CMK (cell line): ENCODE measurements around the gene ENOX2.

Source experiments
- DNase-seq: peaks from one replicate; pipeline ENCODE4 v3.0.0-alpha.2; 2010; ENCODE audit warnings: low read depth

Gene ENOX2

DNA sequence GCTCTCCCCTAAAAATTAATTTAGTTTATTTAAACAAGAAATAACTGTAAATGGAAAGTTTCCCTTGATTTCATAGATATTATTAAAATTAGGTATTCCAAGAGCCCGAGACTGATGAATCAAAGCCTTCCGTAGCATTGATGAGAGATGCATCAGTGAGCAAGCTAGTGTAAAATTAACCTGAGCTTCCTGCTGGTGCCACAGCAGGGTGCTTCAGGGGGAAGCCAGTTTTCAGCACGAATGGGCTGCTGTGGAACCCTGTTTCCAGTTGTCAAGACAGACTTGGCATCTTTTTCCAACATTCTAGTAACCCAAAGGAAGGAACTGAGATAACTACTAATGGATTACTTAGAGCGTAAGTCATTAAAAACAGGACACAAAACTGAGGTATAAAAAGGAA, 279.5 kb downstream of the ENOX2 start:
- DNase-seq, result no peak

DNA sequence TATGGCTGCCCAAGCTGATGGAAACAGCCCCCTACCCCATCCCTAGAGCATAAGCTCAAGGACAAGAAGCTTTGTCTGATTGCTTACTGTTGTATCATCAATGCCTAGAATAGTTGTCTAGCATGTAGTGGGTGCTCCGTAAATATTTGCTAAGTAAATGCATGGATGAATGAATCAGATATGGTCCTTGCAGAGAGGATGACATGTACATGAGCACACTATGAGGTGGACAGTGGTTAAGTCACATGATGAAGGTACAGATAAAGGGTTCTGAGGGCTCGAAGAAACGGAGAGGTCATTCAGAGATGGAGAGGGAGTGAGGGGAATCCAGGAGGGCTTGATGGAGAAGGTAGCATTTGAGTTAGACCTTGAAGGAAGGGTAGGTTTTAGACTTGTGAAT, 287.1 kb downstream of the ENOX2 start:
- no peak for DNase-seq

DNA sequence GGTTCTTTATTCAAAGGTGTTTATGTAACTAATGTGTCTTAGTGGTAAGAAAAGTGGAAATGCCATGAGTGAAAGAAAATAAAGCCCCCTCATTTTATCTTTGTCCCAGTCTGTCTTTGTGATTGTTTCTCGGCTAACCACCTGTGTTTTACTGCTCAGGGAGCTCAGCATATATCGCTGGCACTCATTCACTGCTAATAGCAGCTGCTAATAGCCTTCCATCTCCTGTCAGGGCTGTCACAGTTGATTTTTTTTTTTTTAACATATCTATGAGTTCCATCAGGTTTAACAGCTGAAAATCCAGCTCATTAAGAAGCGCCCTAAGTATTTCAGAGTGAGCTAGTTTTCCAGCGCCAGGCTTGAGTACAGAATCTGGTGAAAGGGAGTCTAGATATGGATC, 295.6 kb downstream of the ENOX2 start:
- no peak for DNase-seq

DNA sequence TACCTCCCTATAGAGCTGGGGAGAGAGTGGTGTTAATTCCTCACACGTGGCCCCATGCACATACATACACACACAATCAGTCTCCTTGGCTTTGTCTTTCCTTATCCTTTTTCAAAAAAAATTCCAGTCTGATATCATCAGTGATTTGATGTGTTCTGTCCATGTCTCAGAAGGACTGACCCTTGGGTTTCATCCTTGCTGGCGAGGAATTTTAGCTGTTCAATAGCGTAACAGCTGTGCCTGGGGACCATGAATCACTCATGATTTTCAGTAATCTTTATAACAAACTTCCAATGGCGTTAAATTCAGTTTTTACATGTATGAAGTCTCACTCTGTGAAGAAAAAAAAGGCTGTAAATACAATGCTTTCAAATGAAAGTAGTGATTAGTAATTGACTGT, 296.6 kb downstream of the ENOX2 start:
- no peak for DNase-seq

DNA sequence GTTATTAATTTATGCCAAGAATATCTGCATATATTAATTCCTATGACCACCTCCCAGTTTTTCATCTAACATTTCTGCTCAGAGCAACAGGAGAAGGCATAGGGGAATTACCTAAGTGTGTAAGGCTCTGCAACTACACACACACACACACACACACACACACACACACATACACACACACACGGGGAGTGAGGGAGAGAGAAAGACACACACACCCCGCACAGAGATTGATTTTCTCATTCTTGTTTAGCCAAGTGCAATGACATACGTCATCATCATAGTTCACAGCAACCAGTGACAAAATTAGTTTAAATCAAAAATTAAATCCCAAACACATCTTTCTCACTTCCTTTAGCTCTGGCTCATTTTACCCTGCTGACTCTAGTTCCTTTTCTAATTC, 298.1 kb downstream of the ENOX2 start:
- no peak for DNase-seq

DNA sequence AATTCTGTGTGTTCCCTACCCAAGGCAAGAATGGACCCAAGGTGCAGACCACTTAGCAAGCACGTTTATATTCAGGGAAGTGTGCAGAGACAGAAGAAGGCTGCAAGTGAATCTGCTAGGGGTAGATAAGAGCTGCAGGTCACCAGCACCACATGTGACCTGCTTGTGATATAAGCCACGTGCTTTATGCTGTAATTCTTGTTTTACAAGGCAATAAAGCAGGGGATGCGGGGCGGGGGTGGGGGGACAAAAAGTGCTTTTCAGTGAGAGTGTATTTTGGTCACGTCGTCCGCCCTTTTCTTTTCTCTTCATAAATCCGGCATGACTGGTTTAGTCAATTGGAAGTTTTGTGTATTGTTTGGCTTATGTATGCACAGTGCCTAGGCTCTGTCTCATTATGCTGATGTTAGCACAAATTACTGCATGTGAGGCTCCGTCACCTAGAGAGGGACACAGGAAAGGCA, 308.5 kb downstream of the ENOX2 start:
- DNase-seq, result peak; percentile 14

DNA sequence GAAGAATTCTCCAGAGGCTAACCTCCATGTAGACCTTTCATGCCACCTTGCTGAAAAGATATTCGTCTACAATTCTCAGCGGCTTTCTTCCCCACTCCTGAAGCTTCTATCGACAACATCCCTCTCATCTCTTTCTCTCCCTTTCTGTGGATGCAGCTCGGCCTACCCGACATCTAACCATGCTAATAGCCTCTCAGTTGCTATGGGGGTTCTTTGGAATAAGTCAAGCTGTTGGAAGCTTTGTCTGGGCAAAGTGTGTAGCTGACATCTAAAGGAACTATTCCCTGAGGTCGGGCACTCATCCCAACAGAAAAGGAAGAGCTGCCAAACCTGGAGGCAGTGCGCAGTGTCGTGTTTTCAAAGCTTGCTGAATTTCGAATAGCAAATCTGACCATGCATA, 309.1 kb downstream of the ENOX2 start:
- DNase-seq, result no peak

DNA sequence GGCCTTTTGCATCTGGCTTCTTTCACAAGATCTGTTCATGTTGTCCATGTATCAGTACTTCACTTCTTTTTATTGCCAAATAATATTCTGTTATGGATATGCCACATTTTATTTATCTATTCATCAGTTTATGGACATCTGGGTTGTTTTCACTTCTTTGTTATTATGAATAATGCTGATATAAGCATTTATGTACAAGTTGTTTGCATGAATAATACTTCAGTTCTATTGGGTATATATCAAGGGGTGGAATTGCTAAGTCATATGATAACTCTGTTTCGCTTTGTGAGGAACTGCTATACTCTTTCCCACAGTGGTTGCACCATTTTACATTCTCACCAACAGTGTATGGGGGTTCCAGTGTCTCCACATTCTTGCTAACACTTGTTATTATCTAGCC, 310.8 kb downstream of the ENOX2 start:
- no peak for DNase-seq

DNA sequence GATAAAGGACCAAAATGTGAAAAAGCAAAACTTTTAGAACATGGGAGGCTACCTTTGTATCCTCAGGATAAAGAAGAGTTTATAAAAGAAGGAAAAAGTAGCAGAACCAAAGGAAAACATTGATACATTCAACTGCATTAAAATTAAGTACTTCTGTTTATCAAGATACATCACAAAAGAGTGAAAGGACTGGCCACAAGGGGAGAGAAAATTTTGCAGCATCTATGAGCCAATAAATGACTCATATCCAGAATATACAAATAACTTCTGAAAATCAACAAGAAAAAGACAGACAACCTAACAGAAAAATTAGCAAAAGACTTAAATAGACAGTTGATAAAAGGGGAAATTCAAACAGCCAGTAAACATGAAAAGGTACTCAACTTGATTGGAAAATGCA, 324.1 kb downstream of the ENOX2 start:
- no peak for DNase-seq

DNA sequence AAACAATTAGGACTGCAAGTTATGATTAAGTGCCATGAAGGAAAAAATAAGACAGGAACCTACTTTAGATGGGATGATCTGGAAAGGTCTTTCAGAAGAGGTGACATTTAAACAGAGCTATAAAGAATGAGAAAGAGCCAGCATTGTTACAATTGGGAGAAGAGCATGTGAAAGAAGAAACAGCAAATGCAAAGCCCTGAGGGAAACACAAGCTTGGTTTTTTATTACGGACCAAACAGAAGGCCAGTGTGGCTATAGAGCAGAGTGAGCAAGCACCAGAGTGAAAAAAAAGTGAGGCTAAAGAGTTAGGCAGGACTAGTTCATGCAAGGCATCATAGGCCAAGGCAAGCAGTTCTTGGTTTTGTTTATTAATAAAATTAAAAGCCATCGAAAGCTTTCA, 325.6 kb downstream of the ENOX2 start:
- DNase-seq, result no peak

DNA sequence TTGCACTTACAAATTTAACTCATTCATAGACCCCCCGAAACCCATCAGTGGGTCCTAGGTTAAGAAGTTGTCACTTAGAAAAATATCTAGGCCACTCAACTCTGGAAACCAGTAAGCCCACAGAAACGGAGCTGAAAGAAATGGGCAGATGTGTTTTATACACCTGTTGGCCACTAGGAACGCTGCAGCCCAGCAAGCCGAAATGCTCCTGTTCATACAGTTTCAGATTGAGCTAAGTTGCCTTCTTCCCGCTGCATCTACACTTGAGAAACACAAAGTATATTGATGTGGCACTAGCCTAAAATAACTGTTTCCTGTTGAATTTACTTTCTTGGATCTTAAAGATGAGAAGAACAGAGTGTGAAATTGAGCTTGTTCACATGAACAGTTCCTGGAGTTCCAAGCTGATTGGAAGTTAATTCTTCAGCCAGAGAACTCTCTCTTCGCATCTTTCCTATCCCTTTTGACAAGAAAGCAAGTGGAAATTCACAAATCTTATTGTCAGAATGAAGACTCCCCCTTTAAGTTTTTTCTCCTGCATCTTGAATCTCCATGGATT, 327.1 kb downstream of the ENOX2 start:
- DNase-seq, result no peak
